ENCODE data around the gene UNK.

DNA sequence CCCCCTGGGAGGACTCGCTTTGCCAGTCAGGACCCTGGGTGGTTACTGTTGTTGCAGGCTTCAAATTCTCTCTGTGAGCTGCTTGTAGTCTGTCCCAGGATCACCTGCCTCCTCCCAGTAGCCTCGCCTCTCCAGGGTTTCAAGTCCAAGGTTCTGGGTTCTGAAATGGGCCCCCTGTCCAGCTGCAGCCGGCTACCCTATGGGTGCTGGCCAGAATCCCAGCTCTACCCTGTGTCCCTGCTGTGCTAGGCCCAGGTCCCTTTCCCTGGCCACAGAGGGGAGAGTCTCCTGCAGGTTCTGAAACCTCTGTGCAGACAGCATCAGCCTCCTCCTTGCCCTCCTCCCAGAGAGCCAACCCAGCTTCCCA lies 38.2 kb downstream of the UNK start:
- TF ChIP-seq, protein P1, sequence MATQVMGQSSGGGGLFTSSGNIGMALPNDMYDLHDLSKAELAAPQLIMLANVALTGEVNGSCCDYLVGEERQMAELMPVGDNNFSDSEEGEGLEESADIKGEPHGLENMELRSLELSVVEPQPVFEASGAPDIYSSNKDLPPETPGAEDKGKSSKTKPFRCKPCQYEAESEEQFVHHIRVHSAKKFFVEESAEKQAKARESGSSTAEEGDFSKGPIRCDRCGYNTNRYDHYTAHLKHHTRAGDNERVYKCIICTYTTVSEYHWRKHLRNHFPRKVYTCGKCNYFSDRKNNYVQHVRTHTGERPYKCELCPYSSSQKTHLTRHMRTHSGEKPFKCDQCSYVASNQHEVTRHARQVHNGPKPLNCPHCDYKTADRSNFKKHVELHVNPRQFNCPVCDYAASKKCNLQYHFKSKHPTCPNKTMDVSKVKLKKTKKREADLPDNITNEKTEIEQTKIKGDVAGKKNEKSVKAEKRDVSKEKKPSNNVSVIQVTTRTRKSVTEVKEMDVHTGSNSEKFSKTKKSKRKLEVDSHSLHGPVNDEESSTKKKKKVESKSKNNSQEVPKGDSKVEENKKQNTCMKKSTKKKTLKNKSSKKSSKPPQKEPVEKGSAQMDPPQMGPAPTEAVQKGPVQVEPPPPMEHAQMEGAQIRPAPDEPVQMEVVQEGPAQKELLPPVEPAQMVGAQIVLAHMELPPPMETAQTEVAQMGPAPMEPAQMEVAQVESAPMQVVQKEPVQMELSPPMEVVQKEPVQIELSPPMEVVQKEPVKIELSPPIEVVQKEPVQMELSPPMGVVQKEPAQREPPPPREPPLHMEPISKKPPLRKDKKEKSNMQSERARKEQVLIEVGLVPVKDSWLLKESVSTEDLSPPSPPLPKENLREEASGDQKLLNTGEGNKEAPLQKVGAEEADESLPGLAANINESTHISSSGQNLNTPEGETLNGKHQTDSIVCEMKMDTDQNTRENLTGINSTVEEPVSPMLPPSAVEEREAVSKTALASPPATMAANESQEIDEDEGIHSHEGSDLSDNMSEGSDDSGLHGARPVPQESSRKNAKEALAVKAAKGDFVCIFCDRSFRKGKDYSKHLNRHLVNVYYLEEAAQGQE (IDR thresholded peaks at IDR 0.05; ENCODE audit: insufficient read depth in 1 of 2, low read depth in 2 of 2, low read length in 2 of 2): no peak
- no peak for TF ChIP-seq POLR2AphosphoS5 (IDR thresholded peaks at IDR 0.05; ENCODE audit: low read depth, low read length)
- no peak for TF ChIP-seq SIN3A (IDR thresholded peaks at IDR 0.05; ENCODE audit: borderline replicate concordance, insufficient read depth, low read length)
- TF ChIP-seq FOXP2 (optimal IDR thresholded peaks at IDR 0.05; ENCODE audit: borderline replicate concordance, extremely low read depth, extremely low read length, insufficient read depth): no peak
